ENCODE data around the gene SBDS.
"Not testable (repeated sequence)": the region's sequence is repeated elsewhere in the genome, so short reads cannot be mapped to it uniquely, and the experiment has no call there.

The SBDS gene

DNA sequence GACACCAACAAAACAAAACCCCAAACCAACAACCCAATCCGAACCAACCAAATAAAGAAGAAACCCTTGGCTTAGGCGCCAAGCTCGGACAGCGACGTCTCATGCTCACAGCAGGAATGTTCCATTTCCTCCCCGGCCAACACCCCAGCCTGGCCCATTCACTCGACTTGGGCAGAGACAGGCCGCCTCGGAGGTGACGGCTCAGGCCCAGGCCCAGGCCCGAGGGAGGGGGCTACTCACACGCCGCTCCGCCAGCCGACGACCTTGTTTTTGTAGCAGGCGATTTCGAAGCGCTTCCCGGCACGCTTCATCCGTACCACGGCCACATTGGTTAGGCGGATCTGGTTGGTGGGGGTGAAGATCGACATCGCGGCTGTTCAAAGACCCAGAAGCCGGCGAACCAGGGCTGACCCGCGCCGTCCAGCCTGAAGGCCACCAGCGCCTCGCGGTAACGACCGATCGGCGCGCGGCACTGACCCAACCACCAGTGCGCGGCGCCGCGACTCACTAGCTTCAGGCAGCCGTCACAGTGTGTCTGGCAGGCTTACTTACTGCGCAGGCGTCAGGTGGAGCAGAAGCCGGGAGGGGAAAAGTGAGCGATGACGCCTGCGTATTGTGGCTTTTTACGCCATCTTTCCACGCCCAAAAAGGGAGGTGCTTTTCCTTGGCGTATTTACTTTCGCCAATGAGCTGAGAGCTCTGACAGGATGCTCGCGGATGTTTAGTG is at the start of gene SBDS:
SBDS (minus strand) TSS at position 537 of the 727 bp plus-strand sequence; CDS start at position 368, 169 bp downstream.
- DNase-seq: peak; percentile 96 to 99 (median 98)

DNA sequence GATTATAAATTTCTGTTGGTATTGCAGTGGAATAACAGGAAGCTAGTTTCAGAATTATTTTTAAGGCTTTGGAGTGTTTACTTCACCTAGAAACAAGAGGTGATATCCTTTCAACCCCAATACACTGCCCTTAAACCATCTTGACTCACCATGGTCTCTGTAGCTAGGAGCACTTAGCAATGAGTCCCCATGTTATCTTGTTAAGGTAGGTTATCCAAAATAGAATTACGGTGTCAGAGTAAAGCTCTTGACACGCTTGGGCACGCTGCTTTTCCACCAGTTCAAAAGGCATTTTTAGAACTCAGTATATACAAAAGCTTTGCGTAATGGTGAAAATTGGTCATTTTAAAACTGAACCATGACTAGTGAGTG is 48.2 kb upstream of the SBDS start:
- DNase-seq: not testable (repeated sequence)

DNA sequence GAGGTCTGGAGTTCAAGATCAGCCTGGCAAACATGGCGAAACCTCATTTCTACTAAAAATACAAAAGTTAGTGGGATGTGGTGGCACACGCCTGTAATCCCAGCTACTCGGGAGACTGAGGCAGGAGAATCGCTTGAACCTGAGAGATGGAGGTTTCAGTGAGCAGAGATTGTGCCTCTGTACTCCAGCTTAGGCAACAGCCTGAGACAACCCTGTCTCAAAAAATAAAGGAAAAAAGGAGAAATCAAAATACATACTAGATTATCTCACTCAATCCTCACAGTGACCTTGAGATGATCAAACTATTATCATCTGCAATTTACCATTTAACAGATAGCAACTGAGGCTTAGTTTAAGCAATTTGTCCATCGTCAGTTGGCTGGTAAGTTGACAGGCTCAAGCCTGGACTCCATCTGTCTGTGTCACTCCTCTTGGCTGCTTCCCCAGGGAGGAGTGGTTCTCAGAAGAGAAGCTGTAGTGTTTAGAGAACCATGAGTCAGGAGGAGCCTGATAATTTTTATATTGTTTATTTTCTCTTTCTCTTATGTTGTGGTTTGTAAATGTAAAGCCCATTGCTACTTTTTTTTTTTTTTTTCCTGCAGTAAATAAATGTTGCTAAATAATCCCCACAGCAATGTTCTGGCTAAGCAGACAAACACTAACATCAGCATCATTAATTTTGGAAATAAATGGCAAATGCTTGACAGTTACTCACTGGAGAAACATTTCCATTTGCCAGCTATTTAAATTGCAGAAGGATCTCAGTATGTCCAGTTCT is 47.6 kb upstream of the SBDS start:
- DNase-seq: peak; percentile 5 to 31 (median 22)

GRCh38 chr7:67040832-67041231 is 45.4 kb upstream of the SBDS start:
- DNase-seq: not testable (repeated sequence)

DNA sequence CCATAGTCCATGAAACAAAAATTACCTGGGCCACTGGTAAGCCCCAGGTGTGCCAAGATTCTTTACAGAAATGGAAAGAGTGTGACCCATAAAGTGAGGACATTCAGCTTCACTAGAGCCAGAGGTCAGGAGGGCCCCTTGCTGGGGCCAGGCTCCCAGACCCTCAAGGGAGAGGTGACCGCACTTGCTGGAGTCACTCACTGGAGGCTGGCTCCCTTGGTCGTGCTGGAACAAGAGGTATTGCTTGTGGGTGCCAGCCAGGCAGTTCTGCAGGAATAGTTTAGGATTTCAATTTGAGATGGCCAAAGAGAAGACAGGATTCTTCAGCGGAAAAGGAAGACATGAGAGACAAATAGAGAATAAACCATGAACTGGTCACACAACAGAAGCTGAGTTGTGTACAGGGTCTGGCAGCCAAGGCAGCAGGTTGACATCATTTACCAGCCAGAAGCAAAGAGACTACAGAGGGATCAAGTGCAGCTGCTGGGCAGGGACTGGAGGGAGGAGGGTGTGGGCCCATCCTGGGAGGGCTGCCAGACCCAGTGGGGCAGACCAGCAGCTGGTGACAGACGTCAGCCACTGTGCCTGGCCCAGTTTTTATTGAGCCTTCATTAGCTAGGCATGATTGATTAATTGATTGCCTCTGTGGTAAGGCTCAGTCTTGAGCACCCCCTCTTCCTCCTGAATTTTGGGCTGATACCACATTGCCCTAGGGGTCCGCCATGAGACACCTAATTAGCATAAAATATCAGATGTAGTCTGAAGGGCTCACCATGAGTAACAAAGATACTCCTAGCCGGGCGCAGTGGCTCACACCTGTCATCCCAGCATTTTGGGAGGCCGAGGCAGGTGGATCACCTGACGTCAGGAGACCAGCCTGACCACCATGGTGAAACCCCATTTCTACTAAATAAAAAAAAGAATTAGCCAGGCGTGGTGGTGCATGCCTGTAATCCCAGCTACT is 41.3 kb upstream of the SBDS start:
- DNase-seq: not testable (repeated sequence)

DNA sequence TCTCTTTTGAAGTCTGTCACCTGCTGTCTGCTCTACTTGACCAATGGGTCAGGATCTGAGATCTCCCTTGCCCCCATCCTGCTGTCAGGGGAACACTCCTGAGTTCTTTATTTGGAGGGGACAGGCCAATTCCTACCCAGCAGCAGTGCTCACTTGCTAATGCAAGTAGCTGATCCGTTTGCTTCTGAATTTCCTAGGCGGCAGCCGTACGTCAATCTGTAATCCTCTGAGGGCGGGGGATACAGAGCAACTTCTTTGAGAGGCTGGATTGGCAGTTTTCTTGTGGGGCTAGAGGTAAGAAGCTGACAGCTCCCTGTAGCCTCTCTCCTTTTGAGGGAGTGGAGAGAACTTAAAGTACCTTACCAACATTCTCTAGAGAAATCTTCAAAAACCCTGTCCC is 37.9 kb upstream of the SBDS start:
- DNase-seq: no peak

- DNase-seq: not testable (repeated sequence)
These were observed 36.3 kb upstream of the SBDS start for GRCh38 chr7:67031685-67032084.

DNA sequence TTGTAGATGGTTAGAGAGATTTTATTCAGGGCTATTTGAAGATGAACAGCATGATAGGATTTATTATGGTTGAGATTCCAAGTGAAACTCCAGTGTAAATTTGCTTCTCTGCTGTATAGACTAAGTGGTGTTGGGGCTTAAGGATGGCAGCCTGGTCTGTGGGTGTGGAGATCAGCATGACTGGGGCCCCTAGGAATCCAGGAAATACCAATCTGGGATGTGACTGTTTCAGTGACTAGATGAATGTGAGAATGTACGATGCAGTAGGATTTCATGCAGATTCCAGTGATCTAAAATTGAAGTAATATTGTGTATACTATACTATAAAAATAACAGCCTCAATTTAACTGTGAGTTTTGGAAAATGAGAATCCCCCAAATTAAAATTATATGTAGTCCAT is 30.1 kb upstream of the SBDS start:
- DNase-seq: not testable (repeated sequence)

DNA sequence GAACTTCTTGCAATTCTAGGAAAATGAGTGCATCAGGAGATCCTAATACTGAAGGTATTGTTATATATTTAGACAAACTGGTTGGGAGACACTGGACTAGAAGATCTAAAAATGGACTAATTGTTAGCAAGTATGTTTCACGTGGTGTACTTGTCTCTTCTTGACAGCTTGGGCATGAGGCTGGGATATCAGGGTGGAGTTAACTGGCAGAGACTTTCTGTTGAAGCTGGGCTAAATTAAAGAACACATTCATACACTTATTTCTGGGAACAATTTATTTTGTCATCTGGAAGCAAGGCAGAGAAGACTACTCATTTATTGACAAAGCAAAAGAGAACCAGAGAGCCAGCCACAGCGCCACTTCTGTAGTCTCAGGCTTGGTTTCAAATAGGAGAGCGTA is 27.1 kb upstream of the SBDS start:
- no peak for DNase-seq

DNA sequence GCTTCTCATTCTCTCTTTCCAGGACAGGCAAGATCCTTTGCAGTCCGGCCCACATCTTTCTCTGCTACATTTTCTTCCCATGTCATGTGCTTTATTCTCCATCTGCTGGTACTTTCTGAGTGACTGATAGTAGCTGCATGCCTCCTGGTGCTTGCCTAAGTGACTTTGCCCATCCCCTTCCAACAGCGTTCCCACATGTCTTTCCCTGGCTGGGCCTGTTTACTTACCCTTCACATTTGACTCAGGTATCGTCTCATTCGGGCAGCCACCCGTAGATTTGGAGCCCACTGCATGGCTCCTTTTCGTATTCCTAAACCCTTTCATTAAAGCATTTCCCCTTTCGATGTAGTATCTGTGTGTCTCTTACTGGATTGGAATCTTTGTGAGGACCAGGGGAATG is 25.9 kb upstream of the SBDS start:
- no peak for DNase-seq

GRCh38 chr7:67019562-67020390 is 24.4 kb upstream of the SBDS start:
- no peak for DNase-seq

DNA sequence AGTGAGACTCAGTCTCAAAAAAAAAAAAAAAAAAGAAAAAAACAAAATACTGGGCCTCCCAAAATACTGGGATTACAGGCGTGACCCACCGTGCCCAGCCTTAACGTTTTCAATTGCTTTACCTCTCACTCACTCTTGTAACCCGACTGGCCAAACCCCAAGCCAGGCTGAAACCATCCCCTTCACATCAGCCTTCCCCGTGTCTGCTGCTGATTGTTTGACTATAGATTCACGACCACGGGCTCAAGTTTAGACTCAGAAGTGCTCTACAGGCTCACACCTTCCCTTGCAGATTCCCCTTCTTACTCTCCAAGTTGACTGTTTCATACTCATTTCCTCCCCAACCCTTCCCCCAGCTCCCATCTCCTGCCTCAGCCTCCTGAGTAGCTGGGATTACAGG is 23.6 kb upstream of the SBDS start:
- DNase-seq: no peak

GRCh38 chr7:67017971-67018370 is 22.6 kb upstream of the SBDS start:
- DNase-seq: not testable (repeated sequence)

DNA sequence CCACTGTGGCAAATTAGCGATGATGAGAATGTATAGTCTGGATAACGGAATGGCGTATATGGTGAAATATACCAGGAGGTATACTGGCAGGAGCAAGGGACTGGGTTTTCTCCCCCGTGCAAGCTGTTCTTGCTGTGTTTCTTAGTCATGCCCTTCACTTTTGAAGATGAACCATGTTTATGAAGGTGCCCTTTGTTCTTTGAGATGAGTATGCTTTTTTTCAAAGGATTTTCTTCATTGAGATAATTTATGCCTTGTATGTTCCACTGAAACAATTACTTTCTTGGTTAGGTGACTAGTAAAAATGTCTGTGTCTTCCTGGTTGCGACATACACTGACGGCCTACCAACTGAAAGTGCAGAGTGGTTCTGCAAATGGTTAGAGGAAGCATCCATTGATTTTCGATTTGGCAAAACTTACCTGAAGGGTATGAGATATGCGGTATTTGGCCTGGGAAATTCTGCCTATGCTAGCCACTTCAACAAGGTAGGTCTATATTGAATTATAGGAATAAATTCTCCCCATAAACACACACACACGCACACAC is 18.8 kb upstream of the SBDS start:
- not testable (repeated sequence) for DNase-seq

DNA sequence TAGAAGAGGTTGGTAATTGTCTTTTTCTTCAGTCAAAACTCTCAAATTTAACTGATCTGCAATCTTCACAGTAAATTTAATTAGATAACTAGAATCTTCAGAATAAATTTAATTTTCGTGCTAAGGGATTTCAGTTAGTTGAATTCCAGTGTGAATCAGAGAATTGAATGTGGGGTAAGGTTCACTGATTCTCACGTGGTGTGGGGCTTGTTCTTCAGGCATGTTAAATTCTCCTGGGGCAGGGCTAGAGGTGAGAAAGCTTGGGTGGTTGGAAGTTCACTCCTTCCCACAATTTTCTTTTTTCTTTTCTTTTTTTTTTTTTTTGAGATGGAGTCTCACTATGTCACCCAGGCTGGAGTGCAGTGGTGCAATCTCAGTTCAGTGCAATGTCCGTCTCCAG is 14.3 kb upstream of the SBDS start:
- DNase-seq: not testable (repeated sequence)

- no peak for DNase-seq
These were observed 12.9 kb upstream of the SBDS start for GRCh38 chr7:67008260-67008659.

- DNase-seq: no peak
These were observed 11.6 kb upstream of the SBDS start for GRCh38 chr7:67006965-67007364.

DNA sequence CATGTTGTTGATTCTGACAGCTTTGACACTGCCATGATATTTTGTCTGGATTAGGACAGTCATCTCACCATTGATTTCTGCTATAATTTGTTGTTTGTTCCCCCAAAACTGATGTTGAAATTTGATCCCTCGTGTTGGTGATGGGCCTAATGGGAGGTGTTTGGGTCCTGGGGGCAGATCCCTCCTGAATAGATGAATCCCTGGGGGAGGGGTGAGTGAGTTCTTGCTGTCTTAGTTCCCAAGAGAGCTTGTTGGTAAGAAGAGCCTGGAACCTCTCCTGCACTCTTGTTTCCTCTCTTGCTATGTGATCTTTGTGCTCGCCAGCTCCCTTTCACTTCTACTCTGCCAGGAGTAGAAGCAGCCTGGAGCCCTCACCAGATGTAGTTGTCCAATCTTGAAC is 8.8 kb upstream of the SBDS start:
- DNase-seq: not testable (repeated sequence)

GRCh38 chr7:67000601-67001258 is 5.3 kb upstream of the SBDS start:
- DNase-seq: peak; percentile 13 to 41 (median 15)

DNA sequence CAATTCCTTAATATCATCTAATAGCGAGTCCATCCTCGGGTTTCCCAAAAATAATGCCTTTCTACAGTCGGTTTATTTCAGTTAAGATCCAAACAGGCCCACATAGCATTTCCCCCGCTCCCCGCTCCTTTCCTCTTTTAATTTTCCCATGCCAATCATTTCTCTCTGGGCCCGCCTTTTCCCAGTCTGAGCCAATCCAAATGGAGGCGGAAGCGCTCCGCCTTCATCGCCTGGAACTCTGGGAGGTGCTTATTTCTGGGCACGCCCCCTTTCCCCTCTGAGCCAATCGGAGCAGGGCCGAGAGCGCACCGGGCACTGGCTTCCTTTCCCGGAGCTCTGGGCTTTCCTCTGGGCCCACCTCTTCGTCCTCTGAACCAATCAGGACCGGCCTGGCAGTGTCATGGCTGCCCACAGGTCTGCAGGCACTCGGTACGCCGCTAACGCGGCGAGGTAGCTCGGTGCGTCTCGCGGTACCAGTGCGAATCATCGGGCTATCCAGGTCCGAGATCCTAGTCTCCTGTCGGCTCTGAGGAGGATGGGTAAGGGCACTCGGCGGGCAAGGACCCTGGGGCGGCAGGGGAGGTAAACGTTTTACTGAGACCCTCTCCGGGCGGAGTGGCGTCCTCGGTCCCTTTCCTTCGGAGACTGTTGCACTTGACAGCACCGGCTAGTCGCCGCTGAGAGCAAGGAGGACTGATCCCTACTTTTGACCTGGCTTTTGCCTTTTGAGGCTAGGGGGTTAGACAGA is 1.2 kb upstream of the SBDS start, which contains the start of gene TYW1:
TYW1 (plus strand) TSS at position 390 of the 748 bp plus-strand sequence; CDS start at position 536, 146 bp downstream.
- DNase-seq: peak; percentile 97 to 98 (median 98)

Measured in suppressor macrophage treated with lipopolysaccharide for 1 hour (primary cell).